HG03064 (cell line): ENCODE results near the gene SLIT3.
"Not testable (repeated sequence)": the region's sequence is repeated elsewhere in the genome, so short reads cannot be mapped to it uniquely, and the experiment has no call there.

Experiments used
- ATAC-seq: cut with Tn5 transposase; IDR thresholded peaks from one replicate; pipeline ENCODE4 v1.9.1; 2021; ENCODE audit warnings: low read depth; ENCODE audit not compliant: unreplicated experiment

Gene SLIT3

DNA sequence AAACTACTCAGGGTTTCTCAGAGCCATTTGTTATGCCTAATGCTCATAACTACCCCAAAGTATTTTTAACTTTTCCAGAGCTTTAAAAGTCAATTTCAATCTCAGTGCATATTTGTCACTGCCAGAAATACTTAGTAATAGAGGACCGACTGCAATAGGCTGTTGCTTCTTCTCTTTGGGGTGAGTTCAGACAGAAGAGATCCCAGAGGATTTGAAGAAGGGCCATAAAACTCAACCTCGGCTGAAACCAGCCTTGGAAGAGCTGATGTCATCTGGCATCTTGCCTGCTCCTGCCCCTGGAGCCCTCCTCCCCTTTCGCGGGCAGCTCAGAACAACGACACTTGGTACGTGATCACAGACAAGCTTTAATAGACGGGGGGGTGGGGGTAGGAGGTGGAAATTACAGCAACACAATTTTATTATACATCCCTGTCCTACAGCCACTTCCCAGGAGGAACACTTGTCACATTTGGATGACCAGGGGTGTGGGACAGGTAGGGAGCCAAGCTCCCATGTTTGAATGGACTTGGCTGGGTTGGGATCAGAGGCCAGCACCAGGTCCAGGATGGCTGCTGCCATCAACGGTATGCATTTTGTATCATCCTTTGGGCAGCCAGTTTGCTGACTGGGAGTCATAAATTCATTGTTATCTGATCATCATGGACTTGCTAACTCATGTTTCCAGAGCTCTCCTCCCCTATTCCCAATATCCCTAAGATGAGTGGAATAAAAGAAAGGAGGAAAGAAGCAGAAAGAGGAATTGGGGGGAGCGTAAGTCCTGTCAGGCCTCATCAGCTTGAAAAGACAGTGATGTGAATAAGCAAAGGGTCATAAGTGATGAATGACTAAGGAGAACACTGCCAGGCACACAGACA, 535.2 kb downstream of the SLIT3 start:
- ATAC-seq: no peak

GRCh38 chr5:168765086-168765550, 535.8 kb downstream of the SLIT3 start:
- ATAC-seq: no peak

- no peak for ATAC-seq
These were observed 544.2 kb downstream of the SLIT3 start for GRCh38 chr5:168756453-168757391.

GRCh38 chr5:168755548-168756093, 545.3 kb downstream of the SLIT3 start:
- no peak for ATAC-seq

GRCh38 chr5:168753691-168754254, 547.2 kb downstream of the SLIT3 start:
- ATAC-seq: no peak

GRCh38 chr5:168752416-168753190, 548.3 kb downstream of the SLIT3 start:
- ATAC-seq: no peak

DNA sequence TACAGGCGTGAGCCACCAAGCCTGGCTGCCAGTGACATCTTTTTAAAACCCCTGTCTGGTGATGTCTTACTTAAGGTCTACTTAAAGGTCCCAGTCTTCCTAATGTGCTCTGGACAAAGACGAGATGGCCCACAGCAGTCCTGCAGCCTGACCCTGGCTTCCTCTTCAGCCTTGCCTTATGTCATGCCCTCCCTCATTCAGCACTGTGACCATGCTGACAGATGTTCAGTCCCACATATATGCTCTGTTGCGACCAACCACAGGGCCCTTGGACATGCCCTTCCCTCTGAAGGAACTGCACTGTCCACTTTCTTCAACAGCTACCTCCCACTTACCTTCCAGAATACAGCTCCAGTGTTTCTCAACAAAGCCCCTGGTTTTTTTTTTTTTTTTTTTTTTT, 548.9 kb downstream of the SLIT3 start:
- no peak for ATAC-seq

GRCh38 chr5:168750926-168751325, 550.0 kb downstream of the SLIT3 start:
- ATAC-seq: no peak

GRCh38 chr5:168749391-168750100, 551.4 kb downstream of the SLIT3 start:
- no peak for ATAC-seq

DNA sequence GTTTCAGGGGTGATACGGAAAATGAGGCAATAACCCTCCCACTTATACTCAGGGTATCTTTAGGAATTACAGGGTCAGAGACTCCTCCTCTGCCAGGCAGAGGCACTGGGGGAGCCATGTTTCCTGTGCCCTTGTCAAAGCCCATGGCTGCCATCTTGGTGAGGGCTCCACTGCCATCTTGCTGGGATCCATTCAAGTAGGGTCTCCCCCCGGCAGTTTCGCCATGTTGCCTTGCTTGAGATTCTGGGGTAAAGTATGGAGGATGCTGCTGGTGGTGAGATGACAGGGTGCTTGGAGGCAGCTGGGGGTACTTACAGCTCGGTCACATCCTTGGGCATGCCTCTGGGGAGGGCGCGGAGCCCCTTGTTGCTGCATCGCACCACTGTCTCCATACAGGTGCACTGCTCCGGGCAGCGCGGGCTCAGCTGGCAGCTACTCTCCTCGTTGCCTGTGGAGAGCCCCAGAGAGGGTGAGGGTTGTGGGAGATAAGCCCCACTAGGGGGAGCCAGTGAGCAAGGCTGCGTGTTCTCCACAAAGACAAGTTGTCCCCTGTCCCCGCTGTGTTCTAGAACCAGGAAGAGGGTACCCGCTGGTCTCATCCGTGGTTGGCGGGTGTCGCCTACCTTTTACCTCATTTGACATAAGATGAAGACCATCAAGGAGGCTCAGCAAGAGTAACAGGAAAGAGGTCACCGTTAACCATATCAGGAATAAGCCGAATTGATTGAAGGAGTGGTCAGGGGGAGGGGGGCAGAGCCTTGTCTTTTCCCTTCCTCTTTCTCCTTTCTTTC, 552.8 kb downstream of the SLIT3 start:
- no peak for ATAC-seq

- ATAC-seq: no peak
These were observed 553.9 kb downstream of the SLIT3 start for GRCh38 chr5:168746893-168747640.

- not testable (repeated sequence) for ATAC-seq
These were observed 554.6 kb downstream of the SLIT3 start for GRCh38 chr5:168746126-168746892.

DNA sequence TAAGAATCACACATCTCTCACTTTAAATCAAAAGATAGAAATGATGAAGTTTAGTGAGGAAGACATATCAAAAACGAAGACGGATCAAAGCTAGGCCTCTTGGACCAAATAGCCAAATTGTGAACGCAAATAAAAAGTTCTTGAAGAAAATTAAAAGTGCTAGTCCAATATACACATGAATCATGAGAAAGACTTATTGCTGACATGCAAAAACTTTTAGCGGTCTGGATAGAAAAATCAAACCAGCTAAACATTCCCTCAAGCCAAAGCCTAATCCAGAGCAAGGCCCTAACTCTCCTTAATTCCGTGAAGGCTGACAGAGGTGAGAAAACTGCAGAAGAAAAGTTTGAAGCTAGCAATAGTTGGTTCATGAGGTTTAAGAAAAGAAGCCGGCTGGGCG, 557.3 kb downstream of the SLIT3 start:
- ATAC-seq: no peak

DNA sequence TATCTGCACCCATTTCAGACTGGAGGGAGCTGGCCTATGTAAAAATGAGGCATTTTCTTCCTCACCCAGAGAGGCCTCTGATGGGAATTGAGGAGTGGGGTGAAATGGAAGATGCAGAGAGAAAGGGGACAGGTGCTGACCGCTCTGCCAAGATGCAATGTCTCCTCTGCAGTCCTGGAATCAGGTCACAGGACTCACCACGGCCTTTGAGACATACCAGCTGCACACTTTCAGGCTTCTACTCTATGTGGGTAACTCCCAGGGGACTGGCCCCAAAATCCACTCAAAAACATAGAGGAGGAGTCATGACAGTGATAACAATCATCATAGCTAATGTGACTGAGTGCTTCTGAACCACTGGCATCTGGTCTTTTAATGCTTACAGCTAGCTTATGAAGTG, 558.6 kb downstream of the SLIT3 start:
- not testable (repeated sequence) for ATAC-seq

DNA sequence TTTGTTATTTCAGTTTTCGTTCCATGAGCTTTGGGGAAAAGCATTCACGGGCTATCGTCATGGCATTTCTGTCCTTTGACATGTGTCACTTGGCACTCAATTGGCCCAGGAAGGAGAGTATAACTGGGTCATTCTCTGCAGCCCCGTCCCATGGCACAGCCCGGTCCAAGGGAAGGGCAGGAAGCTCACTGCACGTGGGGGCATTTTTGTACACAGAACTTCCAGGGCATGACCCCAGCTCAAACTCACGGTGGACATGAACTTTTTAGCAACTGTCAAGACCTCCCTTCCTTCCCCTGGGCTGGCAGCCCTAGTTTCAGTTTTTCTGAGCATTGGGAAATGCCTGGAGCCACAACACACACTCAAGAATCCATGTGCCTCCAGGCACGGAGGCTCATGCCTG, 560.1 kb downstream of the SLIT3 start:
- ATAC-seq: no peak

DNA sequence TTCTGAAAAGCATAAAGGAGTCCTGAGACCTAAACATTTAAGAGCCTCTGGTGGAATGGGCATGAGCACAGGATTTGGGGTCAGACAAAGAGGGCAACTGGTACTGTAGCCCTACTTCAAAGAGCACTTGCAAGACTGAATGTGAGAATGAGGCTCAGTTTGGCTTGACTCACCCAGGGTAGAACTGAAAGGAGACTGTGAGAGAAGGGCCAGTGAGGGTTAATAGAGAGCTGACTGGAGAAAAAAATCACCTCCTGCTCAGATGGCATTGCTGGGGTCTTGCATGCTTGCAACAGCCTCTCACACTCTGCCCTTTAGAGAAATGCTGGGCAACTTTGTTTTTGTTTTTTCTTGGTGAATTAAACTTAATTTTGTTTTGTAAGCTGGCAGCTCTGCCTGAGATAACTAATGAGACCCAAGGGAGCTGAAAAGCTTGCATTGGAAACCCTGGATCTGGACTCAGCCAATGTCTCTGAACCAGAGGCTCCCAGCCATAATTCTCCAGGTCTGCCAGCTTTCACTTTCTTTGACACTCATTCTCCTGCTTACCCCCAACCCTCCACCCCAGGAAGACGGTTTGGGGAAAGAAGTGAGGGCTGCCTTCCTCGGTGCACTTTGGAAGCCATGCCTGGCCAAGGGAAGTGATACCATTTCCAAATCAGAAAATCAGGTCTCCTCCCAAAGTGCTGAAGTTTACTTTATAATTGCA, 560.7 kb downstream of the SLIT3 start:
- no peak for ATAC-seq
